ENCODE measurements around the gene GNA15.
A peak's percentile ranks its signal among the peaks of the same experiment; 100 is the strongest.

Gene GNA15

DNA sequence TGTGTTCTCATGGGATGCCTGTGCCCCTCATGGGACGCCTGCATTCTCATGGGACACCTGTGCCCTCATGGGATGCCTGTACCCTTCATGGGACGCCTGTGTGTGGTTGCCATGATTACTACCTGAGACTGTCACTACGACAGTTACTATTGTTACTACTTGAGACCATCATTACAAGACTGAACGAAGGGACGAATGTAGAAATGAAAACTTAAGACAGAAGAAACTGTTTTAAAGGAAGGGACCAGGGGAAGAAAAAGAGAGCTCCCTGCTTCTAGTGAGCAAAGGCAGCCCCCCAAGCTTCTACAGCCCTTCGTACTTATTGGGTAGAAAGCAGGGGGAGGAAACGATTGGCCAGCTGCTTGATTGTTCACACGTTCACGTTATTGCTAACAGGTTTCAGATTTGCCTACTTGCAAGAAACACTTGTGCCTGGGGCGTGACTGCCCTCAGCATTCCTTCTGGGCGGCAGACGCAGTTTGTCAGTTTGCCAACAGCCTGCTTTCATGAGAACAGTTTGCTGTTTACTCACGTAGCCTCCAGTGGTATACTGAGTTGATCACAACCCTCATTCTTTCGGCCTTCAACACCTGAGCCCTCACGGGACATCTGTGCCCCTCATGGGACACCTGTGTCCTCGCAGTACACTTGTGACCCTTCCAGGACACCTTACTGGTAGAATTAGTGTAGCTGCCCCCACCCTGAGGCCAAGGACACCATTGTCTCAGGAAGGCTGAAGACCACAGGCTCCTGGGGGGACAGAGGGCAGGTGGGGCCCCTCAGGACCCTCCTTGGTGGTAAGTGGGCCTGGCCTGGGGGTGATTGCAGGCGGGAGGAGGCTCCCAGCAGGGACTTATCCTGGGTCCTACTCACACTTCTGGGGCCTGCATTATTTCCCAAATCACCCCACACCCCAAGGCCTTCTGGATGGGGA, 40.2 kb downstream of the GNA15 start:
- DNase-seq (ENCODE audit: low read depth), result no peak

DNA sequence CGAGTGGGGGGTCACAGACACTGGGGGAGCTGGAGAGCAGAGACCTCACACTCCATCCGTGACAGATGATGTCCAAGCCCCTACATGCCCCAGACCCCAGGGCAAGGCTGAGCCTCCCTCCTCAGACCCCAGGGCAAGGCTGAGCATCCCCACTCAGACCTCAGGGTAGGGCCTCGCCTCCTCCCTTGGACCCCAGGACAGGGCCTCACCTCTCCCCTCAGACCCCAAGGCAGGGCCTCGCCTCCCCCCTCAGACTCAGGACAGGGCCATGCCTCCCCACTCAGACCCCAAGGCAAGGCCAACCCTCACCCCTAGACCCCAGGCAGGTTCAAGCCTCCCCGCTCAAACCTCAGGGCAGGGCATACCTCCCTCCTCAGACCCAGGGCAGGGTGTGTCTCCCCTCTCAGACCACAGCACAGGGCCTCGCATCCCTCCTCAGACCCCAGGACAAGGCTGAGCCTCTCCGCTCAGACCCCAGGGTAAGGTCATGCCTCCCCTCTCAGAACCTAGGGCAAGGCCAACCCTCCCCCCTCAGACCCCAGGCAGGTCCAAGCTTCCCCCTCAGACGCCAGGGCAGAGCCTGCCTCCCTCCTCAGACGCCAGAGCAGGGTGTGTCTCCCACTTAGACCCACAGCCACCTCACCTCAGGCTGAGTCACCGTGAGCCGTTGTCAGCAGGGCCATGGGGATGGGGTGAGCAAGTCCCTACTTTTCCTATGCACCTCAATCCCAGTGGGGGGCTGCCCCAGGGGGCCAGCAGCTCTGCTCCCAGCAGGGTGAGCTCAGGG, 41.1 kb downstream of the GNA15 start:
- peak; percentile 56 for DNase-seq (ENCODE audit: low read depth)

DNA sequence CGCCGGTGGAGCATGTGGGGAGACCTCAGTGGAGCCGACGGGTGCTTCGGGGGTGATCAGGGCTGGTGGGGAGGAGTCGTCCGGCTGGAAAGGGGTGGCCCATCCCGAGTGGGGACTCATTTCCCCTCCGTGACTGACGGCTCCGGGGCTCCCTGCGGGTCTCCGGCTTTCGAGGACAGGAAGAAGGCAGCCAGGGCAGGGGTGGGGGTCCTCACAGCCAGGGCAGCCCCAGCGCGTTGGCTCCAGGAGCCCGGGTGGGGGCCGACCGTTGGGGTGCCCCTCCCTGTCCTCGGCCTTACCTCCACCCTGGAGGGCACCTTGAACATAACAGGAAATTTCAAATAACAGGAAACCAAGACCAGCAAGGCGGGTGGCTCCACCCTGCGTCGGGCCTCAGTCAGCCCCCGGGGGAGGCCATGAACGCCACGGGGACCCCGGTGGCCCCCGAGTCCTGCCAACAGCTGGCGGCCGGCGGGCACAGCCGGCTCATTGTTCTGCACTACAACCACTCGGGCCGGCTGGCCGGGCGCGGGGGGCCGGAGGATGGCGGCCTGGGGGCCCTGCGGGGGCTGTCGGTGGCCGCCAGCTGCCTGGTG, 42.6 kb downstream of the GNA15 start, which contains the start of gene S1PR4:
Gene S1PR4 (plus strand): TSS at position 393 of the 596 bp plus-strand sequence. CDS start 24 bp downstream, at position 417.
- peak; percentile 39 for DNase-seq (ENCODE audit: low read depth)

DNA sequence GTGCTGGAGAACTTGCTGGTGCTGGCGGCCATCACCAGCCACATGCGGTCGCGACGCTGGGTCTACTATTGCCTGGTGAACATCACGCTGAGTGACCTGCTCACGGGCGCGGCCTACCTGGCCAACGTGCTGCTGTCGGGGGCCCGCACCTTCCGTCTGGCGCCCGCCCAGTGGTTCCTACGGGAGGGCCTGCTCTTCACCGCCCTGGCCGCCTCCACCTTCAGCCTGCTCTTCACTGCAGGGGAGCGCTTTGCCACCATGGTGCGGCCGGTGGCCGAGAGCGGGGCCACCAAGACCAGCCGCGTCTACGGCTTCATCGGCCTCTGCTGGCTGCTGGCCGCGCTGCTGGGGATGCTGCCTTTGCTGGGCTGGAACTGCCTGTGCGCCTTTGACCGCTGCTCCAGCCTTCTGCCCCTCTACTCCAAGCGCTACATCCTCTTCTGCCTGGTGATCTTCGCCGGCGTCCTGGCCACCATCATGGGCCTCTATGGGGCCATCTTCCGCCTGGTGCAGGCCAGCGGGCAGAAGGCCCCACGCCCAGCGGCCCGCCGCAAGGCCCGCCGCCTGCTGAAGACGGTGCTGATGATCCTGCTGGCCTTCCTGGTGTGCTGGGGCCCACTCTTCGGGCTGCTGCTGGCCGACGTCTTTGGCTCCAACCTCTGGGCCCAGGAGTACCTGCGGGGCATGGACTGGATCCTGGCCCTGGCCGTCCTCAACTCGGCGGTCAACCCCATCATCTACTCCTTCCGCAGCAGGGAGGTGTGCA, 43.3 kb downstream of the GNA15 start:
- DNase-seq (ENCODE audit: low read depth), result no peak

DNA sequence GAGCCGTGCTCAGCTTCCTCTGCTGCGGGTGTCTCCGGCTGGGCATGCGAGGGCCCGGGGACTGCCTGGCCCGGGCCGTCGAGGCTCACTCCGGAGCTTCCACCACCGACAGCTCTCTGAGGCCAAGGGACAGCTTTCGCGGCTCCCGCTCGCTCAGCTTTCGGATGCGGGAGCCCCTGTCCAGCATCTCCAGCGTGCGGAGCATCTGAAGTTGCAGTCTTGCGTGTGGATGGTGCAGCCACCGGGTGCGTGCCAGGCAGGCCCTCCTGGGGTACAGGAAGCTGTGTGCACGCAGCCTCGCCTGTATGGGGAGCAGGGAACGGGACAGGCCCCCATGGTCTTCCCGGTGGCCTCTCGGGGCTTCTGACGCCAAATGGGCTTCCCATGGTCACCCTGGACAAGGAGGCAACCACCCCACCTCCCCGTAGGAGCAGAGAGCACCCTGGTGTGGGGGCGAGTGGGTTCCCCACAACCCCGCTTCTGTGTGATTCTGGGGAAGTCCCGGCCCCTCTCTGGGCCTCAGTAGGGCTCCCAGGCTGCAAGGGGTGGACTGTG, 44.0 kb downstream of the GNA15 start:
- DNase-seq (ENCODE audit: low read depth), result no peak

DNA sequence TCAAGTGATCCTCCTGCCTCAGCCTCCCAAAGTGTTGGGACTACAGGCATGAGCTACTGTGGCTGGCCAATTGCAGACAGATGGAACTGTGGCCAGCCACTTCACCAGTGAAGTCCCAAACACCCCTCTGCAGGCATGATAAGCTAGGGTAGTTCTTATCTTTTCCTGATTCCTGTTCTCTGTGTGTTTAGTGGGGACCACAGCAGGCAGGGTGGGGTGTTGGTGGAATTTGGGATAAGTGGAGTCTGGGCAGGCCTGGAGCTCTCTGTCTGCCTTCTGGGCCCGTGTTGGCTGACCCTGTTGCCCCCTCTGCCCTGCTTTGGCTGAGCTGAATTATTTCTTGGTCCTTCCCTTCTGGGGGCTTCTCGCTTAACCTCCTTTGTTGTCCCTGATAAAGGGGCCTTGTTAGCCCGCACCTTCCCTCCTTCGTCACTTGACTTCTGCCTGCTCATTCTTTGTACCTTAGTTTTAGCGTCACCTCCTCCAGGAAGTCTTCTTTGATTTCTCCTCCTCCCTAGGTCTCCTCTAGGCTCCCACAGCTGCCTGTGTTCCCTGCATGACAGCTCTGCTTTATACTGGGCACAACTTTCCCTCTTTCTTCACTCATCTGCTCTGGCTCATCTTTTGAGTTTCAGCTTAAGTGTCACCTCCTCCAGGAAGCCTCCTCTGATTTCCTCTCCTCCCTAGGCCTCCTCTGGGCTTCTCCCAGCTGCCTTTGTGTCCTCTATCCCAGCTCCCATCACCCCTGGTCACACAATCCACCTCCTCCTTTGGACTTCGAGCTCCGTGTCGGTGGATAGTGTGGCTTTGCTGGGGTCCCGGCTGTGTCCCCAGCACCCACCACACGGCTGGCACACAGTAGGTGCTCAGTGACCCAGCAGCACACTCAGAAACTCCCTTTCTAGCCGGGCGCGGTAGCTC, 48.1 kb downstream of the GNA15 start:
- no peak for DNase-seq (ENCODE audit: low read depth)

DNA sequence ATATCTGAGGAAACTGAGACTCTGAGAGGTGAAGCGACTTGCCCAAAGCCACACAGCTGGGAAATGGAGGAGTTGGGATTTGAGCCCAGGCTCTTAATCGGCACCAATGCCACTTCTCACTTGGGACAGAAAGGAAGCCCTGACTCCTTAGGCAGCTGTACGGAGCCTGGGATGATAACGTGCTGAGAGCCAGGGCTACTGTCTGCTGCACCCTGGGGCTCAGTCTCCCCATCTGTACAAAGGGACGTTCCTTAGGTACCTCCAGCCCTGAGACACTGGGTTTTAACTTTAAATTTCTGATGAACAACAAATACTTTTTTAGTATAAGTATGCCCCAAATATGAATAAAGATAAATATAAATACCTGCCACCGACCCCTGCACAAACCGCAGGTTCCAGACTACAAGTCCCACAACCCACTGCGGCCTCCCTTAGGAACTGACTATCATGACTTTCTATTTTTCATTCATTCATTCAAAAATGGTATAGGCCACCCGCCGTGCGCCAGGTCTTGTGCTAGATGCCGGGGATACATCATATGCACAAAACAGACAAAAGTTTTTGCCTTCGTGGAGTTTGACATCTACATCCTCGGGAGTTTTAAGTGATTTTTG, 49.1 kb downstream of the GNA15 start:
- peak; percentile 53 for DNase-seq (ENCODE audit: low read depth)

DNA sequence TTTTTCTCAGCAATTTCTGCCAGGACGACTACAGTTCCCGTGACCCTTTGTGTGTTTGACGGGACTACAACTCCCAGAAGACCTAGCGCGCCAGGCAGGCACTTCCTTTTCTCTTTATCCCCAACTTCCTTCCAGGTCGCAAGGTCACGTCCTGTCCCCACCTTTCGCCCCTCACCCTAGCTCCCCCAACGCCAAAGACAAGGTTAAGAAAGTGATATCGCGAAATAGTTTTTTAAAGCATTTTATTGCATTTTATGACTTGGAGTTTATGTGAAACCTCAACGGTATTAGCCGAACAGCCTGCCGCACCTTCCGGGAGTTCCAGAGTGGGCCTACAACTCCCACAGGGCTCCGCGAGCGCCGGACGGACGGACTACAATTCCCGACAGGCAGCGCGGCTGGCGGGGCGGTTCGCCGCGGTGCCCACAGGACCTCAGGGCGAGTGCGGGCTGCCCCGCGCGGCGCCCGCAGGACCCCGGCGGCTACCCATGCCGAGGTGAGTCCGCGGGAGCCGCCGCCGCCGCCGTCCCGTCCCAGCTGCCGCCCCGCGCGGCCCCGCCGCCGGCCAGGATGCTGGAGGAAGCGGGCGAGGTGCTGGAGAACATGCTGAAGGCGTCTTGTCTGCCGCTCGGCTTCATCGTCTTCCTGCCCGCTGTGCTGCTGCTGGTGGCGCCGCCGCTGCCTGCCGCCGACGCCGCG, 49.8 kb downstream of the GNA15 start, which contains the start of gene NCLN:
Gene NCLN (plus strand): TSS at position 470 of the 699 bp plus-strand sequence. CDS start 101 bp downstream, at position 571.
- peak; percentile 89 for DNase-seq (ENCODE audit: low read depth)

DNA sequence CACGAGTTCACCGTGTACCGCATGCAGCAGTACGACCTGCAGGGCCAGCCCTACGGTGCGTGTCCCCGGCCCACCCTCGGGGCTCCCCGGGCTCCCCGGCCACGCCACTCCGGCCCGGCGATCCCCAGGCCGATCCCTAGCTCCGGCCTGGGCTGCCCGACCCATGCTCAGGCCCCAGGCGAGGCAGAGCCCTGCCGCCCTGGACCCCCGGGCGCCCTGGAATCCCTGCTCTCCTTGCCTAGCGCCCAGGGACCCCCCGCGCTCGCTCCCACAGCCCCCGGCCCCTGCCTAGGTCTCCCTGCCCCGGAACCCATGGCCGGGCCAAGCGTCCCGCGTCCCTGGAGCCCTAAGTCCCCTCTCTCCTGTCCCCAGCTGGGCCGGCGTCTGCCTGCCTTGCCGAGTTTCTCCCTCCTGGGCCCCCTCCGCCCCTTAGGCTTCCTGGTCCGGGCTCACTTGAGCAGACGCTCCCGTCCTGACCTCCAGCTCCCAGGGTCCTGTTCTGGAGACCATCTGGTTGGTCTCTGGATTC, 50.4 kb downstream of the GNA15 start:
- no peak for DNase-seq (ENCODE audit: low read depth)

DNA sequence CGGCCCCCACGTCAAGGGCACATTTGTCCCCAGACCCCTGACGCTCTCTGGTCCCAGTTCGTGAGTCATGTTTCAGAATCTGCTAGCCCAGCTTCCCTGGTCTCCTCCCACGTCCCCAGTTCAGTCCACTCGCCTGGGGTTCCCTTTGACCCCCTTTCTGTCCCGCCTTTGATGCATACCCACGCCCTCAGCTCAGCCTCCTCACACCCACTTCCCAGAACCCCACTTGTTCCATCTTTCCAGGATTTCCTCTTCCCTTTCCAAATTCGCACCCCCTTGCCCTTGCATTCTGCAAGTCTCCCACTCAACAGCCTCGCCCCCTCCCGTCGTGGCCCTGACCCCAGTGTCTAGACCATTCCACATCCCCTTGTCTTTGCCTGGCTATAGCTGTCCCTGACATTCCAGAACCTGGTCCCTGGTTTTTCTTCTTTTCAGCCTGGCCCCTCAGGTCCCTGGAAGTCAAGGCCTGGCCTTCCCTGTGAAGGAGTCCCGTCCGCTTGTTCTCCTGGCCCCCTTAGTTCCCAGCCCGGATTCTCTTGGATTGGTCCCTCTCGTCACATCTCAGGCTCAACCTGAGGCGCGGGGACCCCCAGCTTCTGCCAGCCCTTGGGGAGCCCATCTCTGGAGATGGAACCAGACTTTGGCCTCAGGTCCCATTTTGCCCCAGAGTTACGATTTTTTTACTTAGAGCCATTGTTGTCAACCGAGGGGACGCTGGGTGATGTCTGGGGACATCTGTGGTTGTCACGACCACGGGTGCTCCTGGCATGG, 51.2 kb downstream of the GNA15 start:
- DNase-seq (ENCODE audit: low read depth), result no peak

DNA sequence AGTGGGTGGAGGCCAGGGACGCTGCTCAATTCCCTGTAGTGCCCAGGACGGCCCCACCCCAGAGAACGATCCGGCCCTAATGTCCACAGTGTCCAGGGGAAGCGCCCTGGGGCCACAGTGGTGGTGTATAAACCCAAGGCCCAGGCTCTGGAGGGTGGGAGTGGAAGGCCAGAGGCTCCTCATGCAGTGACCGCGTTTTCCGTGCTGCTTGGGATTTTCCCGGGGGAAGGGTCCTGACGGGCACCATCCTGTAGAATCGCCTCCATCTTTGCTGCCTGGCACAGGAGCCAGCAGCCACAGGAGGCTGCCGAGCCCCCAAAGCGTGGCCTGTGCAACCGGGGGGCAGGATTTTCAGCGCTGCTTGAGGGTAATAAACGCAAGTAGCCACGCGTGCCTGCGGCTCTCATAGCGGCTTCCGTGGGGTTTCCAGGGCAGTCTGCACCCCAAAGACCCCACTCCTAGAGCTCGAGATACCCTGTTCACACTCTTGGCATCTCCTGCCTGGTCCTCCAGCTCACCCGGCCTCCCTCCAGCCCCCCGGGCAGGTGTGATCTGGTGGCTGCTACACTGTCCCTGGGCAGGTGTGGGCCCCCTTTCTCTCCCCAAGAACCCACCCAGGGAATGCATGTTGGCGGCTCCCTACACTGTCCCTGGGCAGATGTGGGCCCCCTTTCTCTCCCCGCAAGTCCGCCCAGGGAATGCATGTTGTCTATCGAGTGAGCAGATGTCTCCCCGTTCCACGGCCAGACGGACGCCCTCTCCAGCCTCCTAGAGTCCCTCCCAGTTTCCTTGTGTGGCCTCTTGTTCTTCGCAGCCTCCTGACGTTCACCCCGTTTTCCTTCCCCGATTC, 52.1 kb downstream of the GNA15 start:
- no peak for DNase-seq (ENCODE audit: low read depth)

DNA sequence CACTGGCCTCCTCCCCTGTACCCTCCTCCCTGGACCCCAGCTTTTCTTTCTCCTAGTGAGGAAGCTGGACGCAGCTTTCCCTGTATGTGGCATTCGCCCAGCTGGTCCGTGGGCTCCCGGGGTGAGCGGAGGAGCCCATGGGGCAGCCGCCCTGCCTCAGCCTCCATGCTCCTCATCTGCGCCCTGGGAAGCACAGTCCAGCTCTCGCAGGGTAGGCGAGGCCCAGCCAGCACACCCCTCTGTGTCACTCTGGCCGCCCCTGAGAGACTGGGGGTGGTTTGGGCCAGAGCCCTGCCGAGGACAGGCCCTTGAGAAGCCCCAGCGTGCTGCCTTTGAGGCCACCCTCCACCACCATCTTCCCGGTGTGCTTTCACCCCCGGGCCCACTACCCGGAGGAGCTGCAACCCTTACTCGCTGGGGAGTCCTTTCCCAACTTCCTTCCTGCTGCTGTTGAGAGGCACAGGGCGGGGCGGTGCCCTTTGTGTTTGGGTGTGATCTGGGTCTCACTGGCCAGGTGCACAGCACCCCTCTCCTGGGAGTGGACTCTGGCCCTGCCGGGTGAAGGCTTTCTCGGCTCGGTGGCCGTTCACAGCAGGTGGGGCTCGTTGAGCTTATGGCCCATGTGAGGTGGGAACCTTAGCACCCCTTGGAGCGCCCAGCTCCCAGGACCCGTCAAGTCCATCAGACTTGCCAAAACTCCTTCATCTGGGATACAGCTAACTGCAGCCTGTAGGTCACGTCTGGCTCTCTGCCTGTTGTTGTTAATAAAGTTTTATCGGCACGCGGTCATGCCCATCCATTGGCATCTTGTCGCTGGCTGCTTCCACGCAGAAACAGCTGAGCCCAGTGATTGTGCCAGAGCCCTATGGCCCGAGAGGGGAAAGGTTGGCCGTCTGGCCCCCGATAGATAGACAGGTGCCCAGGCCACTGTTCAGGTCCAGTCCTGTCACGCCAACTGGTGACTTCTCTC, 53.1 kb downstream of the GNA15 start:
- no peak for DNase-seq (ENCODE audit: low read depth)

DNA sequence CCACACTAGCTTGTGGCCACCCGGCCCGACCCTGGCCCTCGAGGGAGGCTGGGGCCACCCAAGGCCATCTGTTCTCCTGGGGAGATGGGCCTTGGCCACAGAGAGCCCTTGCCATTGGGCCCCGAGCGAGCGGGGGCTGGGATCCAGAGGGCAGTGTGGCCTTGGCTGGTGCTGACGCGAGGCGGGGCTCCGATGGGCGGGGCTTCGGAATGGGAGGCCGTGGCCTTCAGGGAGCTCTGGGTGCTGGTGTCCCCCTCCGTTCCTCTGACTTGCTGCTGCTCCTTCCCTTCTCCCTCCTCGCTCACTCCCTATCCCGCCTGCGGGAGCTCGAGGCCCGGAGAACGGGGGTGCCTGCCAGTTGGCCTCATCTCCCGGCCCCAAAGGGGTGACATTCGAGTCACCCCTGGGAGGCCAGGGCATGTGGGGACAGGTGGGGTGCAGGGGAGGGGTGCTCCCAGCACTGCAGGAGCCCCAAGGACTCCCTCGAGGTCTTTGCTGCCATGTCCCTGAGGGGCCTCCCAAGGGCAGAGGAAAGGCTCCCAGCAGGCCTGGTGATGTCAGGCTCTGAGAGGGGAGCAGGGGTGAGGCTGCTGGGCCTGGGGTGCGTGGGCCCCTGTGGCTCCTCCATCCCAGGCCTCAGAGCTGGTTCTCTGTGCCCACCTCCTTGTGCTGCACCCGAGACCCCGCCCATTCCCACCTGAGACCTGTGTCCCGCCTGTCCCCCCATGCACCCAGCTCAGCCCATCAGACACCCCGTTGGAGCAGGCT, 54.1 kb downstream of the GNA15 start:
- no peak for DNase-seq (ENCODE audit: low read depth)

DNA sequence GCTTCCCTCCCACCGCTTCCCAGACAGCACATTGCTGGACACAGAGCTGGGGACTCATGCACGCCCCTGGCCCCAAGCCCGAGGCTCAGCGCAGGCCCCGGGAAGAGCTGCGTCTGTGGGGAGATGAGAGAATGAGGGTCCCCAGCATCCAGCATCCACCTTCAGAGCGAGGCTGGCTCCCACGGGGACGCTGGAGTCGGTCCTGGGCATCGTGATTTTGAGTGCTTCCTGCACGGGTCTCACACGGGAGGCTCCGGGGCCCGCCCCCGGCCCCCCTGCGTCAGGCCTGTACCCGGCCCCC, 54.6 kb downstream of the GNA15 start:
- DNase-seq (ENCODE audit: low read depth), result no peak

Measured in stimulated activated CD8-positive, alpha-beta memory T cell treated with anti-CD3 and anti-CD28 coated beads, Interleukin-15, amount 100 ng/mL, for 1 hour (primary cell).